ENCODE data around the gene SETX. TPM values are rescaled to one million over a fixed set of nuclear protein-coding genes. Genes with fewer than 3 reads are reported as not detected.

SETX gene
- total and polyA plus RNA-seq, 12 donors: 16.9 to 35.1 (median 27.4) TPM

DNA sequence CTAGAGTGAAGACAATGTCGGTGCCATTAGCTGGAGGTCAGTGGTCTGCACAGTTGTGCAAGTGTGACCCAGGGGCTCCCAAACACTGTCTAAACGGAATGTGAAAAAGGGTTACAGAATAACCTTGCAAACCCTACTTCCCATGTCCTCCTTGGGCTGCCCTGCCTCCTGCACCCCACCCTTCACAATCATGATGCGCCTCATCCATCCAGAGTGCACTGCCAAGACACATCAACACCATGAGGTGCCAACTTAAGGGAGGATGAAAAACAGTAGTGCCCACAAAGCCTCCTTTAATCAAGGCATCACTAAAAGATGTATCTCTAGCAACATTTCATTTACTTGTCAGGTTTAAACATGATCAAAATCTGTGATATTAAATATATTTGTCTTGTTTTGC lies 87.1 kb downstream of the SETX start:
- H3K4me3 ChIP-seq: no peak overlapping the region
- WGBS, 2 donors: 46 to 66% methylated on average over 3 of the region's 3 CpGs
- H3K36me3 ChIP-seq: peaks cover 0 to 98% (median 25%) of the 10 kb centered on the region in 9 donors
- ATAC-seq (peak; percentile 68 to 86 (median 77)), DNase-seq (peak in 1 of 2 donors; percentile 41)
- H3K27me3 ChIP-seq: no peaks in the 10 kb centered on the region
- no peaks in the 10 kb centered on the region for H3K9me3 ChIP-seq
- peak overlapping the region in 6 of 10 donors; percentile 6 to 58 (median 46) for H3K27ac ChIP-seq
- no peak for TF ChIP-seq CTCF (IDR thresholded peaks at IDR 0.05)
- intact Hi-C loops (cut with DNase I): loop anchor here in 5 of 10 donors (1.0 to 5.0 kb wide), 3 partner anchors 505 kb away; no protein-coding TSS in a partner anchor
- H3K4me1 ChIP-seq: peaks cover 0 to 49% (median 18%) of the 10 kb centered on the region in 9 donors

- DNase-seq (no peak), ATAC-seq (no peak)
- WGBS, 2 donors: 50 to 70% methylated on average over 3 of the region's 3 CpGs
- H3K27ac ChIP-seq: peak overlapping the region; percentile 15 to 75 (median 56)
- peaks cover 0 to 98% (median 19%) of the 10 kb centered on the region in 9 donors for H3K36me3 ChIP-seq
- peaks cover 0 to 51% (median 20%) of the 10 kb centered on the region in 9 donors for H3K4me1 ChIP-seq
- intact Hi-C loops (cut with DNase I): loop anchor here in 2 of 10 donors (5.0 kb wide), 1 partner anchor 504 kb away; no protein-coding TSS in a partner anchor
- no peaks in the 10 kb centered on the region for H3K27me3 ChIP-seq
- H3K4me3 ChIP-seq: no peak overlapping the region
- H3K9me3 ChIP-seq: no peaks in the 10 kb centered on the region
- no peak for TF ChIP-seq CTCF (IDR thresholded peaks at IDR 0.05)
Observed at GRCh38 chr9:132266017-132266416, 88.8 kb downstream of the SETX start.

DNA sequence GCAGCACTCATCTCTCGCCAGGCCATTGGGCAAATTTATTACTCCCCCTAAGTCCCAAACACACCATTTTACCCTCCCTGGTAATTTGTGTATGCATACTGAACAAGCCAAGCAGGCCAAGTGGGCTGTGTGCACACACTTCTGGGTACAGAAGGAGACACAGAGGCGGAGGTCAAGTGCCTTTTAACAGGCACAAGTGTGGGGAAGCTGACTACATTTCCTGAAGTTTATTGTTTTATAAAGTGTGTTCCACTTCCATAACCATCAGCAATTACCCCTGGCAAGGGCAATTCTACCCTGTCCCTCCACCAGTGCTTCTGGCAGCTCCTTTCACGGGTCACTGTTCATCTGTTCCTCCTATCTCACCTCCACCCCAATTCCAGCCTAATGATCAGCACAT lies 93.9 kb downstream of the SETX start:
- no peak for TF ChIP-seq CTCF (IDR thresholded peaks at IDR 0.05)
- intact Hi-C loops (cut with DNase I): loop anchor here in 2 of 10 donors (5.0 kb wide), 2 partner anchors 499 to 504 kb away; no protein-coding TSS in a partner anchor
- H3K27ac ChIP-seq: no peak overlapping the region
- no peak overlapping the region for H3K4me3 ChIP-seq
- no peaks in the 10 kb centered on the region for H3K27me3 ChIP-seq
- WGBS, 2 donors: 82 to 88% methylated on average over 3 of the region's 3 CpGs
- peaks cover 0 to 39% (median 12%) of the 10 kb centered on the region in 9 donors for H3K4me1 ChIP-seq
- no peaks in the 10 kb centered on the region for H3K9me3 ChIP-seq
- H3K36me3 ChIP-seq: peaks cover 0 to 51% (median 9%) of the 10 kb centered on the region in 9 donors
- ATAC-seq (no peak), DNase-seq (no peak)

GRCh38 chr9:132250324-132251262 lies 104.2 kb downstream of the SETX start:
- no peaks in the 10 kb centered on the region for H3K36me3 ChIP-seq
- TF ChIP-seq CTCF (IDR thresholded peaks at IDR 0.05): no peak
- DNase-seq (no peak), ATAC-seq (no peak)
- peaks cover 0 to 10% (median 3%) of the 10 kb centered on the region in 9 donors for H3K4me1 ChIP-seq
- H3K27me3 ChIP-seq: peaks cover 0 to 31% (median 13%) of the 10 kb centered on the region in 7 donors
- H3K27ac ChIP-seq: no peak overlapping the region
- no peak overlapping the region for H3K4me3 ChIP-seq
- WGBS, 2 donors: 89 to 94% methylated on average over 20 of the region's 20 CpGs
- H3K9me3 ChIP-seq: peaks cover 0 to 14% (median 0%) of the 10 kb centered on the region in 11 donors
- intact Hi-C loops (cut with DNase I): loop anchor here in 4 of 10 donors (5.0 kb wide), 1 partner anchor 488 kb away; no protein-coding TSS in a partner anchor
